Stomach (tissue), 9 donors: ENCODE data around the gene UGT1A7. TPM values are rescaled to one million over a fixed set of nuclear protein-coding genes. Genes with fewer than 3 reads are reported as not detected.

Source experiments
- DNase-seq, 2 donors: peaks; one replicate each; pipeline versions ENCODE4 v3.0.0 to v3.0.0-alpha.2; 2013 to 2019
- H3K27ac ChIP-seq, 5 donors: fragments of 200-600 bp in 4 of 5; sonication (generic) in 4 of 5; one replicate each; pipeline ENCODE4 v1.5.1; 2013 to 2019; ENCODE audit warnings: mild to moderate bottlenecking in 1 of 5, moderate library complexity in 1 of 5
- H3K27me3 ChIP-seq, 3 donors: fragments of 200-600 bp; sonication (generic); one replicate each; pipeline ENCODE4 v1.5.1; 2017 to 2019; ENCODE audit warnings: mixed run types in 1 of 3
- H3K36me3 ChIP-seq, 4 donors: fragments of 200-600 bp; sonication (generic); 1 replicate in 3 of 4; 2 replicates in 1 of 4; pipeline ENCODE4 v1.5.1; 2016 to 2019
- H3K4me1 ChIP-seq, 4 donors: fragments of 200-600 bp; sonication (generic); one replicate each; pipeline ENCODE4 v1.5.1; 2016 to 2019
- H3K4me3 ChIP-seq, 4 donors: fragments of 200-600 bp; sonication (generic) in 3 of 4; one replicate each; pipeline ENCODE4 v1.5.1; 2016 to 2019; ENCODE audit warnings: mild to moderate bottlenecking in 1 of 4
- H3K9me3 ChIP-seq, 4 donors: fragments of 200-600 bp; sonication (generic); one replicate each; pipeline ENCODE4 v1.5.1; 2016 to 2019
- CTCF ChIP-seq, 7 experiments: fragments of 450-650 bp in 4 of 7; fragments of 200-600 bp in 3 of 7; sonication (generic) in 3 of 7; IDR thresholded peaks; one replicate each; pipeline ENCODE4 v1.5.1; 2016 to 2019; ENCODE audit warnings: antibody characterized with exemption in 7 of 7, control low read depth in 2 of 7, mild to moderate bottlenecking in 1 of 7
- EP300 ChIP-seq: sonication (generic); formaldehyde crosslinking; IDR thresholded peaks from one replicate; pipeline ENCODE4 v1.6.1; 2017; ENCODE audit warnings: antibody characterized with exemption
- POLR2A ChIP-seq, 4 donors: fragments of 450-650 bp; IDR thresholded peaks; one replicate each; pipeline ENCODE4 v1.6.1; 2016; ENCODE audit warnings: antibody characterized with exemption in 4 of 4, control low read depth in 2 of 4, mild to moderate bottlenecking in 1 of 4, moderate library complexity in 1 of 4
- POLR2AphosphoS5 ChIP-seq, 3 donors: sonication (generic); formaldehyde crosslinking; IDR thresholded peaks; one replicate each; pipeline ENCODE4 v1.6.1; 2016; ENCODE audit warnings: antibody characterized with exemption in 3 of 3
- WGBS, 5 donors: extraction: QIAGEN DNeasy Blood & Tissue Kit in 3 of 5; methylation state at CpG; one replicate each; pipeline versions ENCODE4 v1.1.5 to v1.1.7; 2013 to 2018; 5-methylcytosine and 5-hydroxymethylcytosine counted together
- intact Hi-C: fragments of 100-400 bp; cut with DNase I; formaldehyde crosslinking; loops from one replicate; pipeline ENCODE4 v1.15.1; 2023; ENCODE audit warnings: low total_unique reads
- polyA plus RNA-seq, 3 donors: library from polyadenylated mRNA; stranded (reverse); fragments of 200-250 nt; gene quantifications; one replicate each; pipeline ENCODE4 v1.2.3, GENCODE V29; 2013
- total RNA-seq, 5 donors: library from RNA; depleted of rRNA; stranded (reverse); fragments of >200 nt; gene quantifications; one replicate each; pipeline versions ENCODE4 v1.1.0 to v1.2.3, GENCODE V29; 2014 to 2016
- donor health status: healthy with polysubstance abuse.
- donor health status: Bipolar disorder and iron deficiency.
- donor health status: healthy.

The UGT1A7 gene
- total and polyA plus RNA-seq, 8 donors = 0.45 to 37.1 (median 3.6) TPM; not detected in 2

GRCh38 chr2:233688341-233688740 is 6.6 kb downstream of the UGT1A7 start:
- H3K4me1 ChIP-seq = peaks cover 0 to 28% (median 17%) of the 10 kb centered on the region in 4 donors
- H3K27me3 ChIP-seq = no peaks in the 10 kb centered on the region
- no peak overlapping the region for H3K4me3 ChIP-seq
- TF ChIP-seq EP300 (no peak), CTCF (IDR thresholded peaks at IDR 0.05) (no peak), POLR2AphosphoS5 (IDR thresholded peaks at IDR 0.05) (no peak), POLR2A (IDR thresholded peaks at IDR 0.05) (no peak)
- H3K9me3 ChIP-seq = no peaks in the 10 kb centered on the region
- H3K36me3 ChIP-seq = no peaks in the 10 kb centered on the region
- no peak for DNase-seq
- intact Hi-C loops = no loop called here
- peak overlapping the region in 2 of 5 donors; percentile 76 to 82 for H3K27ac ChIP-seq
- WGBS, 5 donors = 79 to 87% (median 81%) methylated on average over 5 of the region's 5 CpGs

DNA sequence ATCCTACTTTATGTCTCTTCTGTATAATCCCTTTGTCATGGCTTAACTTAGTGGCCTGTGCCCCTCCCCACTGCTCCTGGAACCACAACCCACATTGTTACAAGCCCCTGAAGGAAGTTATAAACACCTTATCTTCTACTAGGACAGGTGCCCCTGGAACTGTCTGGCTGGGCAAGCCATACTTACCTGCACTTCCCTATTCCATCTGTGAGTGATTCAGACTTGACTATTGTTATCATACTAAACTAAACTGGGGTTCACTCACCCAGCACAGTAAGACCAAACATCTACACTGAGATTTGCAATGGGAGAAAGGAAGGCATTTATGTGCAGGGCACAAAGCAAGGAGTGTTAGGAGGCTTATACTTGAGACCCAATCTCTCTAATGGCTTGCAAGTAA is 7.3 kb downstream of the UGT1A7 start:
- Histone ChIP-seq H3K36me3 (no peaks in the 10 kb centered on the region), H3K27ac (peak overlapping the region; percentile 43 to 82 (median 76)), H3K9me3 (no peaks in the 10 kb centered on the region), H3K4me3 (no peak overlapping the region), H3K4me1 (peaks cover 0 to 31% (median 17%) of the 10 kb centered on the region in 4 donors), H3K27me3 (no peaks in the 10 kb centered on the region)
- TF ChIP-seq CTCF (IDR thresholded peaks at IDR 0.05) (no peak), POLR2A (IDR thresholded peaks at IDR 0.05) (no peak), POLR2AphosphoS5 (IDR thresholded peaks at IDR 0.05) (no peak), EP300 (no peak)
- DNase-seq = no peak
- intact Hi-C loops = no loop called here

DNA sequence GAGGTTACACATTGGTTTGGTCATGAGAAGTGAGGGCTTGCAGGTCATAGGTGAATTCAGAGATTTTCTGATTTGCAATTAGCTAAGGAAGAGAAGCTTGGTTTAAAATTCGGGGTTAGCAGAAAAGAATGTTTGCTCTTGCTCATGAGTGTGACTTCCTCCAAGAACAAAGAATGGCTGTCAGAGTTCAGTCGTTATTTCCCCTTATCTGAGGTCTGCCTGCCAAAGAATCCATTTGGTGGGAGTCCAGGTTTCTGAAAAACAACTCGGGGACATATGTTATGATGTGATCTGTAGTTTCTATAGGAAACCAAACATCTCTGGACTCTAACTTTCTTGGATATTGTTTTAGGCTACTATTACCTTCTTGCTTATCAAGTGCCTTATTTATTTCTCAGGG is 7.8 kb downstream of the UGT1A7 start:
- TF ChIP-seq POLR2AphosphoS5 (IDR thresholded peaks at IDR 0.05) = peak in 1 of 3 donors; percentile 59
- no peak for TF ChIP-seq EP300
- Histone ChIP-seq H3K4me1 (peaks cover 0 to 31% (median 17%) of the 10 kb centered on the region in 4 donors), H3K9me3 (no peaks in the 10 kb centered on the region), H3K4me3 (no peak overlapping the region), H3K27ac (peak overlapping the region in 4 of 5 donors; percentile 43 to 82 (median 64)), H3K36me3 (no peaks in the 10 kb centered on the region), H3K27me3 (no peaks in the 10 kb centered on the region)
- peak; percentile 57 to 68 for DNase-seq
- WGBS, 5 donors = 1 to 10% (median 4%) methylated on average over 3 of the region's 3 CpGs
- intact Hi-C loops = no loop called here

- intact Hi-C loops = no loop called here
- Histone ChIP-seq H3K36me3 (no peaks in the 10 kb centered on the region), H3K4me1 (peaks cover 0 to 31% (median 17%) of the 10 kb centered on the region in 4 donors), H3K27me3 (no peaks in the 10 kb centered on the region), H3K27ac (peak overlapping the region in 4 of 5 donors; percentile 64 to 82 (median 74)), H3K4me3 (no peak overlapping the region), H3K9me3 (no peaks in the 10 kb centered on the region)
- TF ChIP-seq POLR2A (IDR thresholded peaks at IDR 0.05) = no peak
- no peak for TF ChIP-seq POLR2AphosphoS5 (IDR thresholded peaks at IDR 0.05)
- no peak for TF ChIP-seq EP300
- no peak for TF ChIP-seq CTCF (IDR thresholded peaks at IDR 0.05)
- no peak for DNase-seq
- WGBS, 5 donors = 51 to 59% (median 55%) methylated on average over 4 of the region's 4 CpGs
Observed at GRCh38 chr2:233690444-233690843, 8.7 kb downstream of the UGT1A7 start.
